ENCODE results near the gene ACKR3.

Gene ACKR3

DNA sequence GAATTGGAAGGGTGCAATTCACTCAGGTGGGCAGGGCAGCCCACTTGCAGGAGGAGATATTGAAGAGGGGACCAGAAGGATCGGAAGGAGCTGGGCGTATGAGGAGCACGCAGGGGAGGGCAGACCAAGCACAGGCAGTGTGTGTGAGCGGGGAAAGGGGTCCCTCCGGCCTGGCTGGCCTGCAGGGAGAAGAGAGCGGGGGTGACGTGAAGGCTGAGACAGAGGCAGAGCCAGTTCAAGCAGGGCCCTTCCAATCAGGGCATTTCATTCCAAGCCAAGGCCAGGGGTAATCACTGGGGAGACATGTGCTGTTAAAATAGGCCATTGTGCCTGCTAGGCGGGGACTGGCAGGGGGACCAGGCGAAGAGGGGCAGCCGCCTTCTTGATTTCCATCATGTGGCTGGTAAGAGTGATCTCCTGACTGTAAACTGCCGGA lies 62.2 kb downstream of the ACKR3 start:
- DNase-seq (ENCODE audit: low spot score) = no peak

All from kidney capillary endothelial cell (primary cell).